Suprapubic skin (tissue), 4 donors: ENCODE results near the gene ACER3.
A peak's percentile ranks its signal among the peaks of the same experiment; 100 is the strongest.

Experiments
- POLR2A ChIP-seq, 2 donors: fragments of 450-650 bp; IDR thresholded peaks; one replicate each; pipeline ENCODE4 v1.6.1; 2017; ENCODE audit warnings: antibody characterized with exemption in 2 of 2, mild to moderate bottlenecking in 2 of 2, moderate library complexity in 2 of 2
- POLR2AphosphoS5 ChIP-seq, 3 donors: sonication (generic); formaldehyde crosslinking; IDR thresholded peaks; one replicate each; pipeline ENCODE4 v1.6.1; 2017; ENCODE audit warnings: antibody characterized with exemption in 3 of 3
- TF ChIP-seq, protein P1 (sequence below), 2 donors: fragments of 200-600 bp in 1 of 2; fragments of 450-650 bp in 1 of 2; sonication (generic) in 1 of 2; IDR thresholded peaks; one replicate each; pipeline ENCODE4 v1.5.1; 2016 to 2019; ENCODE audit warnings: antibody characterized with exemption in 2 of 2, mild to moderate bottlenecking in 1 of 2, moderate library complexity in 1 of 2

GRCh38 chr11:77065878-77066228, 205.1 kb downstream of the ACER3 start:
- TF ChIP-seq, protein P1, sequence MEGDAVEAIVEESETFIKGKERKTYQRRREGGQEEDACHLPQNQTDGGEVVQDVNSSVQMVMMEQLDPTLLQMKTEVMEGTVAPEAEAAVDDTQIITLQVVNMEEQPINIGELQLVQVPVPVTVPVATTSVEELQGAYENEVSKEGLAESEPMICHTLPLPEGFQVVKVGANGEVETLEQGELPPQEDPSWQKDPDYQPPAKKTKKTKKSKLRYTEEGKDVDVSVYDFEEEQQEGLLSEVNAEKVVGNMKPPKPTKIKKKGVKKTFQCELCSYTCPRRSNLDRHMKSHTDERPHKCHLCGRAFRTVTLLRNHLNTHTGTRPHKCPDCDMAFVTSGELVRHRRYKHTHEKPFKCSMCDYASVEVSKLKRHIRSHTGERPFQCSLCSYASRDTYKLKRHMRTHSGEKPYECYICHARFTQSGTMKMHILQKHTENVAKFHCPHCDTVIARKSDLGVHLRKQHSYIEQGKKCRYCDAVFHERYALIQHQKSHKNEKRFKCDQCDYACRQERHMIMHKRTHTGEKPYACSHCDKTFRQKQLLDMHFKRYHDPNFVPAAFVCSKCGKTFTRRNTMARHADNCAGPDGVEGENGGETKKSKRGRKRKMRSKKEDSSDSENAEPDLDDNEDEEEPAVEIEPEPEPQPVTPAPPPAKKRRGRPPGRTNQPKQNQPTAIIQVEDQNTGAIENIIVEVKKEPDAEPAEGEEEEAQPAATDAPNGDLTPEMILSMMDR (IDR thresholded peaks at IDR 0.05), result no peak
- TF ChIP-seq POLR2A (IDR thresholded peaks at IDR 0.05) (peak in 1 of 2 donors; percentile 43), POLR2AphosphoS5 (IDR thresholded peaks at IDR 0.05) (no peak)
